Measurements from ENCODE around the gene ZSWIM1. TPM values are rescaled to one million over a fixed set of nuclear protein-coding genes. Genes with fewer than 3 reads are reported as not detected.

The ZSWIM1 gene
- total and polyA plus RNA-seq, 2 of the 13 experiments (the other 11 are each of a cell fraction or from before 2014, with no cell fraction given): 9.5 to 11.7 TPM

DNA sequence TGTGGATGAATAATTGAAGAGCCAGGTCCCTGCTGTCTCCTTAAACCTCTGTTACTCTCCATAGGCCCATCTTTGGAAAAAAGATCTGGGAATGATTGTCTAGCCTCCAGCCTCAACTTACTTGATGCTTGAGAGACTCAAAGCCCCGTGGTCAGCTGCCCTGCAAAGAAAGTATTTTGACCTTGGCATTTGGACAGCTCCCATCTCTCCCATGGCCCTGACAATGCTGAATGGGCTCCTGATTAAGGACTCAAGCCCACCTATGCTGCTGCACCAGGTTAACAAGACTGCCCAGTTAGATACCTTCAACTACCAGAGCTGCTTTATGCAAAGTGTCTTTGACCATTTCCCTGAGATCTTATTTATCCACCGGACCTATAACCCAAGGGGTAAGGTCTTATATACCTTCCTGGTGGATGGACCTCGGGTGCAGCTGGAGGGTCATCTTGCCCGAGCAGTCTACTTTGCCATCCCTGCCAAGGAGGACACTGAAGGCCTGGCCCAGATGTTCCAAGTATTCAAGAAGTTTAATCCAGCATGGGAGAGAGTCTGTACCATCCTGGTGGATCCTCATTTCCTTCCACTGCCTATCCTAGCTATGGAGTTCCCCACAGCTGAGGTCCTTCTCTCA lies 1.6 kb downstream of the ZSWIM1 start (continued):
- TF ChIP-seq, protein P1, sequence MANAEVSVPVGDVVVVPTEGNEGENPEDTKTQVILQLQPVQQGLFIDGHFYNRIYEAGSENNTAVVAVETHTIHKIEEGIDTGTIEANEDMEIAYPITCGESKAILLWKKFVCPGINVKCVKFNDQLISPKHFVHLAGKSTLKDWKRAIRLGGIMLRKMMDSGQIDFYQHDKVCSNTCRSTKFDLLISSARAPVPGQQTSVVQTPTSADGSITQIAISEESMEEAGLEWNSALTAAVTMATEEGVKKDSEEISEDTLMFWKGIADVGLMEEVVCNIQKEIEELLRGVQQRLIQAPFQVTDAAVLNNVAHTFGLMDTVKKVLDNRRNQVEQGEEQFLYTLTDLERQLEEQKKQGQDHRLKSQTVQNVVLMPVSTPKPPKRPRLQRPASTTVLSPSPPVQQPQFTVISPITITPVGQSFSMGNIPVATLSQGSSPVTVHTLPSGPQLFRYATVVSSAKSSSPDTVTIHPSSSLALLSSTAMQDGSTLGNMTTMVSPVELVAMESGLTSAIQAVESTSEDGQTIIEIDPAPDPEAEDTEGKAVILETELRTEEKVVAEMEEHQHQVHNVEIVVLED (CRISPR knock-in tag; IDR thresholded peaks at IDR 0.05; ENCODE audit: borderline replicate concordance): 0 out of 2 replicates have a peak, but pooled peaks have one; percentile 28
- TF ChIP-seq ZNF598 (CRISPR knock-in tag; IDR thresholded peaks at IDR 0.05; ENCODE audit: borderline replicate concordance) (no peak), ZNF557 (CRISPR knock-in tag; IDR thresholded peaks at IDR 0.05) (no peak), MNT (IDR thresholded peaks at IDR 0.05) (no peak), AGO2 (optimal IDR thresholded peaks at IDR 0.05; ENCODE audit: low read depth, low read length) (no peak), YY1 (IDR thresholded peaks at IDR 0.05; ENCODE audit: insufficient read depth, insufficient replicate concordance, low read depth, low read length) (no peak), ZC3H13 (CRISPR knock-in tag; IDR thresholded peaks at IDR 0.05) (no peak), ZSCAN30 (CRISPR knock-in tag; IDR thresholded peaks at IDR 0.05) (no peak), CTCF (CRISPR knock-in tag; IDR thresholded peaks at IDR 0.05) (no peak), ZBTB25 (CRISPR knock-in tag; IDR thresholded peaks at IDR 0.05) (no peak)
- TF ChIP-seq, protein P2, sequence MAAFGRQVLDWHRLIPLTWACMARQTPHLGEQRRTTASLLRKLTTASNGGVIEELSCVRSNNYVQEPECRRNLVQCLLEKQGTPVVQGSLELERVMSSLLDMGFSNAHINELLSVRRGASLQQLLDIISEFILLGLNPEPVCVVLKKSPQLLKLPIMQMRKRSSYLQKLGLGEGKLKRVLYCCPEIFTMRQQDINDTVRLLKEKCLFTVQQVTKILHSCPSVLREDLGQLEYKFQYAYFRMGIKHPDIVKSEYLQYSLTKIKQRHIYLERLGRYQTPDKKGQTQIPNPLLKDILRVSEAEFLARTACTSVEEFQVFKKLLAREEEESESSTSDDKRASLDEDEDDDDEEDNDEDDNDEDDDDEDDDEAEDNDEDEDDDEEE (CRISPR knock-in tag; IDR thresholded peaks at IDR 0.05): no peak
- TF ChIP-seq, protein P3, sequence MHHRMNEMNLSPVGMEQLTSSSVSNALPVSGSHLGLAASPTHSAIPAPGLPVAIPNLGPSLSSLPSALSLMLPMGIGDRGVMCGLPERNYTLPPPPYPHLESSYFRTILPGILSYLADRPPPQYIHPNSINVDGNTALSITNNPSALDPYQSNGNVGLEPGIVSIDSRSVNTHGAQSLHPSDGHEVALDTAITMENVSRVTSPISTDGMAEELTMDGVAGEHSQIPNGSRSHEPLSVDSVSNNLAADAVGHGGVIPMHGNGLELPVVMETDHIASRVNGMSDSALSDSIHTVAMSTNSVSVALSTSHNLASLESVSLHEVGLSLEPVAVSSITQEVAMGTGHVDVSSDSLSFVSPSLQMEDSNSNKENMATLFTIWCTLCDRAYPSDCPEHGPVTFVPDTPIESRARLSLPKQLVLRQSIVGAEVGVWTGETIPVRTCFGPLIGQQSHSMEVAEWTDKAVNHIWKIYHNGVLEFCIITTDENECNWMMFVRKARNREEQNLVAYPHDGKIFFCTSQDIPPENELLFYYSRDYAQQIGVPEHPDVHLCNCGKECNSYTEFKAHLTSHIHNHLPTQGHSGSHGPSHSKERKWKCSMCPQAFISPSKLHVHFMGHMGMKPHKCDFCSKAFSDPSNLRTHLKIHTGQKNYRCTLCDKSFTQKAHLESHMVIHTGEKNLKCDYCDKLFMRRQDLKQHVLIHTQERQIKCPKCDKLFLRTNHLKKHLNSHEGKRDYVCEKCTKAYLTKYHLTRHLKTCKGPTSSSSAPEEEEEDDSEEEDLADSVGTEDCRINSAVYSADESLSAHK (CRISPR knock-in tag; IDR thresholded peaks at IDR 0.05; ENCODE audit: borderline replicate concordance): no peak
- TF ChIP-seq, protein P4, sequence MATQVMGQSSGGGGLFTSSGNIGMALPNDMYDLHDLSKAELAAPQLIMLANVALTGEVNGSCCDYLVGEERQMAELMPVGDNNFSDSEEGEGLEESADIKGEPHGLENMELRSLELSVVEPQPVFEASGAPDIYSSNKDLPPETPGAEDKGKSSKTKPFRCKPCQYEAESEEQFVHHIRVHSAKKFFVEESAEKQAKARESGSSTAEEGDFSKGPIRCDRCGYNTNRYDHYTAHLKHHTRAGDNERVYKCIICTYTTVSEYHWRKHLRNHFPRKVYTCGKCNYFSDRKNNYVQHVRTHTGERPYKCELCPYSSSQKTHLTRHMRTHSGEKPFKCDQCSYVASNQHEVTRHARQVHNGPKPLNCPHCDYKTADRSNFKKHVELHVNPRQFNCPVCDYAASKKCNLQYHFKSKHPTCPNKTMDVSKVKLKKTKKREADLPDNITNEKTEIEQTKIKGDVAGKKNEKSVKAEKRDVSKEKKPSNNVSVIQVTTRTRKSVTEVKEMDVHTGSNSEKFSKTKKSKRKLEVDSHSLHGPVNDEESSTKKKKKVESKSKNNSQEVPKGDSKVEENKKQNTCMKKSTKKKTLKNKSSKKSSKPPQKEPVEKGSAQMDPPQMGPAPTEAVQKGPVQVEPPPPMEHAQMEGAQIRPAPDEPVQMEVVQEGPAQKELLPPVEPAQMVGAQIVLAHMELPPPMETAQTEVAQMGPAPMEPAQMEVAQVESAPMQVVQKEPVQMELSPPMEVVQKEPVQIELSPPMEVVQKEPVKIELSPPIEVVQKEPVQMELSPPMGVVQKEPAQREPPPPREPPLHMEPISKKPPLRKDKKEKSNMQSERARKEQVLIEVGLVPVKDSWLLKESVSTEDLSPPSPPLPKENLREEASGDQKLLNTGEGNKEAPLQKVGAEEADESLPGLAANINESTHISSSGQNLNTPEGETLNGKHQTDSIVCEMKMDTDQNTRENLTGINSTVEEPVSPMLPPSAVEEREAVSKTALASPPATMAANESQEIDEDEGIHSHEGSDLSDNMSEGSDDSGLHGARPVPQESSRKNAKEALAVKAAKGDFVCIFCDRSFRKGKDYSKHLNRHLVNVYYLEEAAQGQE (IDR thresholded peaks at IDR 0.05; ENCODE audit: borderline replicate concordance in 1 of 2, low read depth in 1 of 2, low read length in 2 of 2): 0 out of 4 replicates have a peak, but pooled peaks of 1 of the 2 experiments have one; percentile 54
